Transverse colon (tissue), 4 donors: ENCODE data around the gene NUP205. TPM values are rescaled to one million over a fixed set of nuclear protein-coding genes. Genes with fewer than 3 reads are reported as not detected.

Experiments used
- DNase-seq: peaks from one replicate; pipeline ENCODE4 v3.0.0-alpha.2; 2019
- H3K27ac ChIP-seq, 4 donors: fragments of 200-600 bp; sonication (generic); 2 replicates each; pipeline ENCODE4 v1.5.1; 2016 to 2018; ENCODE audit warnings: inconsistent platforms in 4 of 4
- H3K27me3 ChIP-seq: fragments of 200-600 bp; sonication (generic); 2 replicates; pipeline ENCODE4 v1.5.1; 2017; ENCODE audit warnings: inconsistent platforms
- H3K36me3 ChIP-seq, 4 donors: fragments of 200-600 bp; sonication (generic); 2 replicates each; pipeline ENCODE4 v1.5.1; 2017 to 2019; ENCODE audit warnings: inconsistent platforms in 4 of 4
- H3K4me1 ChIP-seq, 4 donors: fragments of 200-600 bp; sonication (generic); 2 replicates each; pipeline ENCODE4 v1.5.1; 2017 to 2020; ENCODE audit warnings: inconsistent platforms in 4 of 4
- H3K4me3 ChIP-seq, 4 donors: fragments of 200-600 bp; sonication (generic); 1 replicate in 1 of 4; 2 replicates in 3 of 4; pipeline versions ENCODE4 v1.5.1 to v1.6.1; 2017 to 2019; ENCODE audit warnings: inconsistent platforms in 4 of 4
- H3K9me3 ChIP-seq, 2 donors: fragments of 200-600 bp; sonication (generic); 2 replicates each; pipeline ENCODE4 v1.5.1; 2017 to 2019; ENCODE audit warnings: inconsistent platforms in 2 of 2
- CTCF ChIP-seq, 5 experiments: fragments of 200-600 bp in 3 of 5; fragments of 450-650 bp in 2 of 5; sonication (generic) in 3 of 5; IDR thresholded peaks; 1 replicate in 2 of 5; 2 replicates in 3 of 5; pipeline ENCODE4 v1.5.1; 2016 to 2017; ENCODE audit warnings: antibody characterized with exemption in 5 of 5, inconsistent platforms in 3 of 5, mild to moderate bottlenecking in 2 of 5, moderate library complexity in 1 of 5
- EP300 ChIP-seq: sonication (generic); formaldehyde crosslinking; IDR thresholded peaks from one replicate; pipeline ENCODE4 v1.6.1; 2017; ENCODE audit warnings: antibody characterized with exemption, low read depth
- POLR2A ChIP-seq: fragments of 450-650 bp; IDR thresholded peaks from one replicate; pipeline ENCODE4 v1.6.1; 2016; ENCODE audit warnings: antibody characterized with exemption, mild to moderate bottlenecking, moderate library complexity
- POLR2AphosphoS5 ChIP-seq, 3 donors: sonication (generic); formaldehyde crosslinking; IDR thresholded peaks; one replicate each; pipeline ENCODE4 v1.6.1; 2016; ENCODE audit warnings: antibody characterized with exemption in 3 of 3
- WGBS, 2 donors: methylation state at CpG; one replicate each; pipeline ENCODE4 v1.1.5; 2018; ENCODE audit warnings: low coverage in 1 of 2; 5-methylcytosine and 5-hydroxymethylcytosine counted together
- in situ Hi-C, 4 donors: fragments of 200-750 bp; cut with MboI; loops; one replicate each; pipeline versions ENCODE4 v1.15.0 to v1.15.1; 2017; ENCODE audit warnings: low sequenced_read_pairs in 3 of 4, low pct_ligation_motif_present in 1 of 4, low pct_unique_long_range_greater_than_20kb in 1 of 4
- intact Hi-C: fragments of 100-400 bp; cut with DNase I; formaldehyde crosslinking; loops from one replicate; pipeline ENCODE4 v1.15.1; 2023; ENCODE audit warnings: low total_unique reads
- total RNA-seq, 4 donors: library from RNA; depleted of rRNA; stranded (reverse); fragments of >200 nt; gene quantifications; one replicate each; pipeline ENCODE4 v1.1.0, GENCODE V29; 2016

The NUP205 gene
- total RNA-seq, 4 donors from 2014 or later: 23.2 to 84.5 (median 25.2) TPM

- no peak for DNase-seq
- intact Hi-C loops (no loop called here), in situ Hi-C loops (loop anchor here in 1 of 4 donors (5.0 kb wide), 1 partner anchor 42 kb away; the partner anchor contains the start of gene NUP205)
Observed at GRCh38 chr7:135514856-135515255, 42.9 kb upstream of the NUP205 start.

GRCh38 chr7:135517060-135517459, 40.7 kb upstream of the NUP205 start:
- no peak overlapping the region for H3K27ac ChIP-seq
- intact Hi-C loops: no loop called here
- H3K36me3 ChIP-seq: no peaks in the 10 kb centered on the region
- WGBS, 2 donors: 85 to 87% methylated on average over 3 of the region's 3 CpGs
- in situ Hi-C loops: no loop called here
- H3K4me3 ChIP-seq: no peak overlapping the region
- H3K27me3 ChIP-seq: no peaks in the 10 kb centered on the region
- TF ChIP-seq POLR2A: no peak
- no peak for TF ChIP-seq POLR2AphosphoS5 (IDR thresholded peaks at IDR 0.05)
- TF ChIP-seq CTCF (IDR thresholded peaks at IDR 0.05): no peak
- TF ChIP-seq EP300: no peak
- DNase-seq: no peak
- H3K9me3 ChIP-seq: no peaks in the 10 kb centered on the region
- H3K4me1 ChIP-seq: no peaks in the 10 kb centered on the region

More at GRCh38 chr7:135514856-135515255, 42.9 kb upstream of the NUP205 start:
- H3K27me3 ChIP-seq: no peaks in the 10 kb centered on the region
- TF ChIP-seq POLR2AphosphoS5 (IDR thresholded peaks at IDR 0.05) (no peak), POLR2A (no peak), CTCF (IDR thresholded peaks at IDR 0.05) (no peak), EP300 (no peak)
- no peaks in the 10 kb centered on the region for H3K9me3 ChIP-seq
- no peaks in the 10 kb centered on the region for H3K36me3 ChIP-seq
- H3K4me1 ChIP-seq: peaks cover 0 to 7% (median 4%) of the 10 kb centered on the region in 4 donors
- H3K27ac ChIP-seq: no peak overlapping the region
- H3K4me3 ChIP-seq: no peak overlapping the region
- WGBS, 2 donors: 73 to 74% methylated on average over 3 of the region's 3 CpGs

GRCh38 chr7:135518748-135519147, 39.0 kb upstream of the NUP205 start:
- H3K27me3 ChIP-seq: no peaks in the 10 kb centered on the region

GRCh38 chr7:135519233-135519688, 38.5 kb upstream of the NUP205 start:
- Histone ChIP-seq H3K4me3 (no peak overlapping the region), H3K9me3 (no peaks in the 10 kb centered on the region), H3K27me3 (no peaks in the 10 kb centered on the region), H3K27ac (no peak overlapping the region), H3K4me1 (no peaks in the 10 kb centered on the region), H3K36me3 (no peaks in the 10 kb centered on the region)
- no peak for TF ChIP-seq EP300
- no peak for TF ChIP-seq CTCF (IDR thresholded peaks at IDR 0.05)
- no peak for TF ChIP-seq POLR2AphosphoS5 (IDR thresholded peaks at IDR 0.05)
- TF ChIP-seq POLR2A: no peak
- in situ Hi-C loops: no loop called here
- DNase-seq: no peak
- intact Hi-C loops: no loop called here

More at GRCh38 chr7:135518748-135519147, 39.0 kb upstream of the NUP205 start:
- Histone ChIP-seq H3K36me3 (no peaks in the 10 kb centered on the region), H3K4me3 (no peak overlapping the region), H3K9me3 (no peaks in the 10 kb centered on the region), H3K27ac (no peak overlapping the region), H3K4me1 (no peaks in the 10 kb centered on the region)
- intact Hi-C loops: no loop called here
- in situ Hi-C loops: no loop called here
- no peak for TF ChIP-seq POLR2AphosphoS5 (IDR thresholded peaks at IDR 0.05)
- 87 to 100% methylated on average over 1 of the region's 1 CpG for WGBS, 2 donors
- DNase-seq: no peak

GRCh38 chr7:135519871-135520270, 37.8 kb upstream of the NUP205 start:
- no peak for TF ChIP-seq EP300
- no peak for TF ChIP-seq POLR2AphosphoS5 (IDR thresholded peaks at IDR 0.05)
- no peak for TF ChIP-seq POLR2A
- no peak for TF ChIP-seq CTCF (IDR thresholded peaks at IDR 0.05)
- Histone ChIP-seq H3K36me3 (no peaks in the 10 kb centered on the region), H3K4me1 (no peaks in the 10 kb centered on the region), H3K27me3 (no peaks in the 10 kb centered on the region), H3K27ac (no peak overlapping the region), H3K9me3 (no peaks in the 10 kb centered on the region), H3K4me3 (no peak overlapping the region)
- WGBS, 2 donors: 81 to 94% methylated on average over 4 of the region's 4 CpGs
- intact Hi-C loops (no loop called here), in situ Hi-C loops (no loop called here)
- DNase-seq: no peak
